ENCODE measurements around the gene OTULIN.

The OTULIN gene

GRCh38 chr5:14722923-14723322, 58.4 kb downstream of the OTULIN start:
- no peak for DNase-seq

- no peak for DNase-seq
Observed at GRCh38 chr5:14723701-14724132, 59.2 kb downstream of the OTULIN start.

- no peak for DNase-seq
Observed at GRCh38 chr5:14724633-14725032, 60.1 kb downstream of the OTULIN start.

- DNase-seq: peak; percentile 13
Observed at GRCh38 chr5:14726066-14726838, 61.7 kb downstream of the OTULIN start.

- peak; percentile 46 for DNase-seq
Observed at GRCh38 chr5:14727428-14727865, 62.9 kb downstream of the OTULIN start.

- no peak for DNase-seq
Observed at GRCh38 chr5:14727928-14728458, 63.5 kb downstream of the OTULIN start.

- DNase-seq: no peak
Observed at GRCh38 chr5:14728459-14728938, 64.0 kb downstream of the OTULIN start.

GRCh38 chr5:14729448-14730385, 65.2 kb downstream of the OTULIN start:
- DNase-seq: no peak

- no peak for DNase-seq
Observed at GRCh38 chr5:14730466-14730865, 65.9 kb downstream of the OTULIN start.

- DNase-seq: no peak
Observed at GRCh38 chr5:14730881-14731280, 66.4 kb downstream of the OTULIN start.

GRCh38 chr5:14732991-14733390, 68.5 kb downstream of the OTULIN start:
- DNase-seq: no peak

GRCh38 chr5:14733661-14734060, 69.1 kb downstream of the OTULIN start:
- DNase-seq: no peak

GRCh38 chr5:14734396-14734795, 69.9 kb downstream of the OTULIN start:
- DNase-seq: no peak

GRCh38 chr5:14735944-14736343, 71.4 kb downstream of the OTULIN start:
- no peak for DNase-seq

GRCh38 chr5:14737291-14737690, 72.8 kb downstream of the OTULIN start:
- no peak for DNase-seq

GRCh38 chr5:14738050-14738449, 73.5 kb downstream of the OTULIN start:
- DNase-seq: no peak

GRCh38 chr5:14739538-14739937, 75.0 kb downstream of the OTULIN start:
- no peak for DNase-seq

GRCh38 chr5:14739981-14740380, 75.5 kb downstream of the OTULIN start:
- no peak for DNase-seq

- DNase-seq: no peak
Observed at GRCh38 chr5:14741131-14741530, 76.6 kb downstream of the OTULIN start.

GRCh38 chr5:14741801-14742440, 77.4 kb downstream of the OTULIN start:
- no peak for DNase-seq

GRCh38 chr5:14742498-14742897, 78.0 kb downstream of the OTULIN start:
- DNase-seq: no peak

GRCh38 chr5:14743601-14744295, 79.2 kb downstream of the OTULIN start:
- DNase-seq: peak; percentile 11
